Stimulated activated CD8-positive, alpha-beta memory T cell treated with anti-CD3 and anti-CD28 coated beads, Interleukin-12 subunit alpha, Interleukin-12 subunit beta, amount 100 ng/mL, for 1 hour (primary cell): ENCODE data around the gene MAMDC2.

Experiments used
- DNase-seq: peaks from one replicate; pipeline ENCODE4 v3.0.0-alpha.2; 2020; ENCODE audit warnings: low read depth

The MAMDC2 gene

GRCh38 chr9:70065572-70065971 lies 21.9 kb downstream of the MAMDC2 start:
- no peak for DNase-seq

DNA sequence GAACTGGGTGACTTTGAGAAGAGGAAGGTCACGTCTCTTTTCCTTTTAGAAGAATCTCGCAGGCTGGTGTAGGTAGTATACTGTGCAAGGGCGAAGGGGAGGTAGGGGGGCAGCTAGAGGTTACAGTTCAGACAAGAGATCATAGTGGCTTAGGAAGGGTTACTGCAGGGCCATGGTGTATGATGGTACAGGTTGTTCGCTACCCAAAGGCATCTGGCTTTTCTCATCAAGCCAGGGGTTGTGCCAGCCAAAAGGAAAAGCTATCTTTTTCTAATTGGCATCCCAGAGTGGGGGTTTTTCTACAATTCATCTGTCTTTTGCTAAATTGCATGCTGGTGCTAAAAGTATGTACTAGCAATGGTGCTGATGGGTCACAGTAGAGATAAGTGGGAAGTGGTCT lies 22.8 kb downstream of the MAMDC2 start:
- no peak for DNase-seq

- no peak for DNase-seq
These were observed 23.2 kb downstream of the MAMDC2 start for GRCh38 chr9:70066874-70067273.

GRCh38 chr9:70069704-70070103 lies 26.1 kb downstream of the MAMDC2 start:
- DNase-seq = no peak

DNA sequence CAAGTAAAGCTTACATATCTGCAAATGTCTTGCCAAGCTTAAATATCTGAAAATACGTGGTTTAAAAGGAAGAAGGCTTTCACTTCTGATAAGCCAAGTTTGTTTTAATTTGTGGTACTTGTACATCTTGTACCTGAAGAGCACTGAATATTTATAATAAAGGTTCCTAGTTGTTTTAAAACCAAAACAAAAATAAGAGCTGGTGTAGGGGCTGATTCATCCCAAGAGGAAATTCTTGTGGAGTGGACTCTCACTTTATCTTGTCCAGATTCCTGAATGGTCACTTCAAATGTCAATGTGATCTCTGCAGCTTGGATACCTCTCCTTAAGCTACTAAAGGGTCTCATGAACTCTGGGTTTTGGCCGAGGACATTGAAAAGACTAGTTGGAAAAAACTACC lies 29.5 kb downstream of the MAMDC2 start:
- DNase-seq = no peak

DNA sequence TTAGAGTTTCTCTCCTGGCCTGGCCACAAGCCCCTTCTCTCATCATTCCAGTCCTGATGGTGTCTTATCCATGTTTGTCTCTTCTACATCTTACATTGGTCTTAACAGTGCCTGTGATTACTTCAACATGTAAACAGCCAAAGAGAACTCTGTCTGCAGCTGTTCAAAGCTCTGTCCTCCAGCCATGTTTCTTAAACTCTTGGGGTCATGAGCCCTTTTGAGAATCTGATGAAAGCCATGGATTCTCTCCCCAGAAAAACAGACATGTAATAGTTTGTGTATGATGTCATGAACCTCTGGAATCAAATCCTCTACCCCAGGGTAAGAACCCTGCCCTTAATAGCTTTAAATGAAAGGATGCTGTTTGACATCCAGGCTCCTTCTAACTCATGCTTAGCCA lies 30.1 kb downstream of the MAMDC2 start:
- DNase-seq = no peak

- no peak for DNase-seq
These were observed 33.0 kb downstream of the MAMDC2 start for GRCh38 chr9:70076678-70077077.

DNA sequence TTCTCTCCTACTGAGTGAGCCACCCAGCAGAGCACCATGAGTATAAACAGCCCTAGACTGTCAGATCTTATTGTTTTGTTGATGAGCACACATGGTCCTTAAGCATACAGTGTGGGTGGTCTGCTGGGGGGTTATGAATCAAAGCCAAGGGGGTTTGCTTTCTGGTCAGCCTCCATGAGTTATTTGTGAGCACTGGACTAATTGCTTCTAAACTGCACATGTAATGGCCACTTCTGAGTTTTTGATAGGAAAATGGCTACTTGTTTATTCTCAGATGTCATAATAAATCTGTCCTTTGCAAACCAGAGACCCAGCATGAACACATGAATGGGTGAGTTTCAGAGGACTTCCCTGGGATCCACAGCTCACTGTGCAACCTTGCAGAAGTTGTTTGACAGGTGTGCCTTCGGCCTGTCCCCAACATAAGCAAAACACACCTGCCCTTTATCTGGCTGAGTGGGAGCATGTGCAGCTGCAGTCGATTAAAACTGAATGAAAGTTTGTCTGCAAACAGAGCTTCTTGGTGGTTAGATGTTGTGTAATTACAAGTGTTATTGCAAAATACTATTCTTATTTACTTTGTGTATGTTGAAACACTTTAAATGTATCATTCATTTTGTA lies 35.9 kb downstream of the MAMDC2 start:
- DNase-seq = no peak

- DNase-seq = no peak
These were observed 37.0 kb downstream of the MAMDC2 start for GRCh38 chr9:70080481-70081119.

- no peak for DNase-seq
These were observed 37.5 kb downstream of the MAMDC2 start for GRCh38 chr9:70081120-70081495.

DNA sequence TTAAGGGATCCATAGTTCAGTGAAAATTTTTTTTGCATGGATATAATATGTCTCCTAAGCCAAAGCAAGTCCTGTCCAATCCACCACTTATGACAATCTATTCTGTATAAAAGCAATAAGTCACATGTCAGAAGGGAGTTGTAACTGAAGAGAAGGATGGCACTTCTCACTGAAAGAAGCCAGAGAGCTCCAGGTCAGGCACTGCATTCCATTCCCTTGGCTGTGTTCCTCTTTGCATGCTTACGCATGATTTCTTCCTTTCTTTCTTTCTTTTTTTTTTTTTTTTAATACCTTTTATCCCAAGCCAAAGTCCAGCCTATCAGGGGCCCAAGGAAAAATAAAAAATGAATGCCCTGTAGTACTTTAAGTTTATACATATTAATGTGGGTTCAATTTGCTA lies 39.8 kb downstream of the MAMDC2 start:
- DNase-seq = no peak

DNA sequence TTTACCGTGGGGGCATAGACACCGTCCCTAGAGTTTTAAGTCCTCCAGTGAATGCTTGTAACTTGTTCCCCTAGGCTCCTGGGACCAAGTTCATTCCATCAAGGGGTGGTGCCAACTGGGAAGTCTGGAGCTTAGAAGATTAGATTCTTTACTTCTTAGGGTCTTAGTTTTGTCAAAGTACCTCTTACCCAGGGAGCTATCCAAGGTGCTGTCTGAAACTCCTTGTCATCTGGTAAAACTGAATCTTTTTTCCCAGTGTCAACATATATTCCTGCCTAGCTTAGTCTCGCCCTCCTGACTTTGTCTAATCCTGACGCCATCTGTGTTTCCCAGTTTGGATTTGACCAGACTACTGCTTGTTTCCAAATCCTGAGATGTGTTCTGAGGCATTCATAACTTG lies 41.6 kb downstream of the MAMDC2 start:
- DNase-seq = no peak

DNA sequence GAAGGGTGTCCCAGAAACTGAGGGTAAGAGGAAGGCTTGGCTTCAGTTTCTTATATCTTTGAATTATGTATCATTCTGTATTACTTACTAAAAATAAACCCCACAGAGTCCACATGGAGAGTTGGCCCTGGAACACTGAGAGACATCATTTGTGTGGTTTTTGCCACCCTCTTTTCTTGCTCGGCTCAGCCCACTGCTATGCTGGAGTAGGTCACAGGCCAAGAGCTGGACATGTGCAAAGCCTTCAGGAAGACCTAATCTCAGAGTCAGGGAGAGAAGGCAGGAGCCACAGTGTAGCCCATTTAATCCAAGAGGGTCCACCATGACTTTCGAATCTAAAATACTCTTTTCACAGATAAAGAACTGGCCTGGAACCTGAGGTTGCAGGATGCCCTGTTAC lies 47.5 kb downstream of the MAMDC2 start:
- no peak for DNase-seq

DNA sequence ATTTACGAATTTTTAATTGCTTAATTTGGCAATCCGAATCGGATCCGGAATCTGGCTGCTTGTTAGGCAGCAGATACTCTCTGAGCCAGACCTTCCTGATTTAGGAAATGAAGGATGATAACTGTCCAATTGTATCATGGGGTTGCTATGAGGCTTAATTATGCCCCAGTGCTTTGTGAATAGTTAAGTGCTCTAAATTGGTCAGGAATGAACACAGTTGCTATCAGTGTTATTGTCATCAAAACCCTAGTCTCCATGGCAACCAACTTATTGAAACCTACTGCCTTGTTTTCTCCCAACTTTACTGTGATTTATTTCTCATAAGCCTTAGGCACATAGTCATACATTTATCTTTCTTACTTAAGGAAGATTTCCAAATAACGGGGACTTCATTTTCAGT lies 47.9 kb downstream of the MAMDC2 start:
- no peak for DNase-seq

GRCh38 chr9:70092190-70092589 lies 48.5 kb downstream of the MAMDC2 start:
- no peak for DNase-seq

GRCh38 chr9:70093095-70093494 lies 49.4 kb downstream of the MAMDC2 start:
- DNase-seq = no peak

DNA sequence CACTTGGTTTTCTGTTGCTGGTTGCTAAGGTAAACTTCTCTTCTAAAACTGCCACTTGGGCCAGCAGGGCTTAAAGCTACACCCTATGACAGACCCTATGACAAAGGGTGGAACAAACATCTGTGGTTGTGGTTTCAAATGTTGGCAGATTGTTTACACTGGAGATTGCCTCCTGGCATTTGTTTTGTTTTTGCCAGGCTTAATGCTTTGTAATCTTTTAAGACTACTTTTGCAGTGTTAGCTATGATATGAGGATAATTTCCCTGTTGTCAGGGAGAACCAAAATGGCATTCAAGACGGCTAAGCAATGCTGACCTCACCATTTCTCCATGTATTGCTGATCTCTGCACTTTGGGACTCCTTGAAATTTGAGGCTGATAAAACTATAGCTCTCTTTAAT lies 50.3 kb downstream of the MAMDC2 start:
- no peak for DNase-seq

DNA sequence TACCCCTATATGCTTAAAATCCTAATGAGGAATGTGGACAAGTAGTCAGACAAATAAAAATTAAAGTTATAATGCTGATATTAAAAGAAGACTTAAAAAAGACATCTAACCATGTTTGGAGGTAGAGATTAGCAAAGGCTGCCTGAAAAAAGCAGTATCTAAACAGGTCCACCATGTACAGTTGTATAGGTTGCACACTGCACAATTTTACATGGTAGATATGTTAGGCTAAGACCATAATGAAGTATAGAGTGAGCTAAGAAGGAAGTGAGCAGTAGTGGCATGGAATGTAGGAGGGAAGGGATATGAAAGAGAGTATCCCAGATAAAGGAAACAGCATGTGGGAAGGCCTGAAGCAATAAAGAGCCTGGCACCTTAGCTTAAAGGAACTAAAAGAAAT lies 51.1 kb downstream of the MAMDC2 start:
- no peak for DNase-seq

- no peak for DNase-seq
These were observed 53.5 kb downstream of the MAMDC2 start for GRCh38 chr9:70097187-70097586.

DNA sequence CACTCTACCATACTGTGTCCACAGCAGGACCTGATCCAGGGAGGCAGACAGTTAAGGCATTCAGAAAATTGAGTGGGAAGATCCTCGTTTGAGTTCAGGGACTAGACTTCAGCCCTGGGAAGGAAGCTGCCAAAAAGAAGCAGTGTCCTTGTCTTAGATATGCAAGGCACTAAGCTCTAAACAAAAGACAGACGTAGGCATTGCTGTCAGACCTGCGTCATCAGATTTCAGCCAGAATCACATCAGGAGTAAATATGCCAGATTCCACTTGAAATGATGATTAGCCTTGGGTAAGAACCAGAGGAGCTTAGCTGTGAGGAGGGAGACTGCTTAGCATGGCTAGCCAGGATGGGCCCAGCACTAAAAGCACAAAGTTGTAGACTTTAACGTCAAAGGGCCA lies 56.7 kb downstream of the MAMDC2 start:
- no peak for DNase-seq

DNA sequence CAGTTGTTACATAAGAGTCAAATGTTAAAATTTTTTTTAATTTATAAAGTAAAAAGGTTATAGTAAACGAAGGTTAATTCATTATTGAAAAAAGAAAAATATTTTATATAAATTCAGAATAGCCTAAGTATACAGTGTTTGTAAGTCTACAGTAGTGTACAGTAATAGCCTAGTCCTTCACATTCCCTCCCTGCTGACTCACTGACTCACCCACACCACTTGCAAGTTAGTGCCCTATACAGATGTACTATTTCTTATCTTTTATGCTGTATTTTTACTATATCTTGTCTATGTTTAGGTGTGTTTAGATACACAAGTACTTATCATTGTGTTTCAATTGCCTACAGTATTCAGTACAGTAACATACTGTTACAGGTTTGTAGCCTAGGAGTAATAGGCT lies 57.6 kb downstream of the MAMDC2 start:
- DNase-seq = no peak

DNA sequence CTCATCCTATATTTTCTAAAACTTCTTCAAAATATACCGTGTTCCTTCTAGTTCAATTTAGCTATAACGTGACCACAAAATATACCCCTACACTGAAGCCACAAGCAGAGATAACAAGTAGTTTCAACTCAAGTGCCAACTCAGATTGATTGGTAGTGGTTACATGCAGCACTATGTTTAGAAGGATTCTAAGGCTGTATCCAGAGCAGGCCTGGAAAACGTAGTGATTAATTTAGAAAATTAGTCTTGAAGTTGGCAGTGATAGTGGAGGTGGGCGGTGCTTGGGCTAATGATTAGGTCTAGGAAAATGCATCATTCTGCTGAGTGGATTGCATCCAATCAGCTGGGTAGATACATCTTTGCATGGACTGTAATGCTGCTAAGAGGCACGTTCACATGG lies 61.5 kb downstream of the MAMDC2 start:
- DNase-seq = no peak

- no peak for DNase-seq
These were observed 62.9 kb downstream of the MAMDC2 start for GRCh38 chr9:70106571-70106970.

DNA sequence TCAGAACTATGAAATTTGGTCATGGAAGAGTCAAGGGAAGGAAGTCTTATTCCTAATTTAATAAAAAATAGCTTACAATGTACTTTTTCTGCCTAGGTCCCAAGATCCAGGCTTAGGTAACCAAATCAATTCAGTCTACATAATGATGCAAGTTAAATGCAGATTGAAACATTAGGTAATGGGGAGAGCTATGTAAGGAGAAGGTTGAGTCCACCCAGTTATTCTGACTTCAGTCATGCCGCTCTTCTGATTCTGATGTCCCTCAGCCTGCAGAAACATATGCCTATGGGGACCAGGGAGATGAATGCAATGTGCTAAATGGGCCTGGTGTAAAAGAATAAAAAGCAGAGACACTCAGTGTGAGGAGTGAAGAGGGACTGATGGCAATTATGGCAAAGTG lies 63.9 kb downstream of the MAMDC2 start:
- DNase-seq = no peak
